Prostate gland (tissue), 2 donors: ENCODE data around the gene LRRC1. TPM values are rescaled to one million over a fixed set of nuclear protein-coding genes. Genes with fewer than 3 reads are reported as not detected.
A peak's percentile ranks its signal among the peaks of the same experiment; 100 is the strongest.

Source experiments
- DNase-seq: peaks from one replicate; pipeline ENCODE4 v3.0.0-alpha.2; 2019; ENCODE audit warnings: low spot score
- H3K27ac ChIP-seq, 2 donors: fragments of 200-600 bp; sonication (generic); 2 replicates each; pipeline ENCODE4 v1.5.1; 2017 to 2019
- H3K27me3 ChIP-seq: fragments of 200-600 bp; sonication (generic); replicated peaks from 2 replicates; pipeline ENCODE4 v1.5.1; 2019; ENCODE audit not compliant: insufficient read depth
- H3K36me3 ChIP-seq, 2 donors: fragments of 200-600 bp; sonication (generic); 1 replicate in 1 of 2; 2 replicates in 1 of 2; pipeline versions ENCODE4 v1.5.1 to v1.8.1; 2017 to 2019
- H3K4me1 ChIP-seq: fragments of 200-600 bp; sonication (generic); replicated peaks from 2 replicates; pipeline ENCODE4 v1.5.1; 2019
- H3K4me3 ChIP-seq, 2 donors: fragments of 200-600 bp; sonication (generic); 2 replicates each; pipeline ENCODE4 v1.5.1; 2017 to 2019
- H3K9me3 ChIP-seq: fragments of 200-600 bp; sonication (generic); 2 replicates; pipeline ENCODE4 v1.5.1; 2017
- POLR2A ChIP-seq: fragments of 450-650 bp; IDR thresholded peaks from one replicate; pipeline ENCODE4 v1.6.1; 2016; ENCODE audit warnings: antibody characterized with exemption, mild to moderate bottlenecking
- POLR2AphosphoS5 ChIP-seq: sonication (generic); formaldehyde crosslinking; IDR thresholded peaks from one replicate; pipeline ENCODE4 v1.6.1; 2017; ENCODE audit warnings: antibody characterized with exemption
- WGBS: methylation state at CpG from one replicate; pipeline ENCODE4 v1.1.5; 2018; 5-methylcytosine and 5-hydroxymethylcytosine counted together
- intact Hi-C: fragments of 100-400 bp; cut with DNase I; formaldehyde crosslinking; loops from one replicate; pipeline ENCODE4 v1.14.2; 2022
- total RNA-seq, 2 donors: library from RNA; depleted of rRNA; stranded (reverse); fragments of >200 nt; gene quantifications; one replicate each; pipeline ENCODE4 v1.1.0, GENCODE V29; 2016
- TF ChIP-seq, protein P1 (sequence below), 4 experiments: fragments of 200-600 bp in 2 of 4; fragments of 450-650 bp in 2 of 4; sonication (generic) in 2 of 4; IDR thresholded peaks; 1 replicate in 3 of 4; 2 replicates in 1 of 4; pipeline ENCODE4 v1.5.1; 2016 to 2019; ENCODE audit warnings: antibody characterized with exemption in 4 of 4, mild to moderate bottlenecking in 2 of 4, moderate library complexity in 2 of 4

LRRC1 gene
- total RNA-seq, 2 donors from 2014 or later: 25.0 to 25.6 TPM

DNA sequence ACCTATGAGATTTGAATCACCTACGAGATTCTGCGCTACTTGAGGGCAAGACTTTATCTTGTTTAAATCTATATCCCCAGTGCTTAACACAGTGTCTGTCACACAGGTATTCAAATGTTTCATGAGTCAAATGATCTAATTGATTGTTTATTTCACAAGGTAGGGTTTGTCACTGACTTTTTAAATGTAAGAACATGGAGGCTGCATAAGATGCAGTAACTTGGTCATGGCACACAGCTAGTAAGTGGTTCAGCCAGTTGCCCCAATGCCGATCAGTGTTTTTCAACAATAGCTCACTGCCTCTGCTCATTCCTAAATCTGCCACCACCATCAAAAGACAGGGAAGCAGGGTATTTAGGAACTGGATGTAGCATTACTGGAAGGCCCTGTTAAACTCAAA, 42.4 kb upstream of the LRRC1 start:
- no peak for DNase-seq
- TF ChIP-seq, protein P1, sequence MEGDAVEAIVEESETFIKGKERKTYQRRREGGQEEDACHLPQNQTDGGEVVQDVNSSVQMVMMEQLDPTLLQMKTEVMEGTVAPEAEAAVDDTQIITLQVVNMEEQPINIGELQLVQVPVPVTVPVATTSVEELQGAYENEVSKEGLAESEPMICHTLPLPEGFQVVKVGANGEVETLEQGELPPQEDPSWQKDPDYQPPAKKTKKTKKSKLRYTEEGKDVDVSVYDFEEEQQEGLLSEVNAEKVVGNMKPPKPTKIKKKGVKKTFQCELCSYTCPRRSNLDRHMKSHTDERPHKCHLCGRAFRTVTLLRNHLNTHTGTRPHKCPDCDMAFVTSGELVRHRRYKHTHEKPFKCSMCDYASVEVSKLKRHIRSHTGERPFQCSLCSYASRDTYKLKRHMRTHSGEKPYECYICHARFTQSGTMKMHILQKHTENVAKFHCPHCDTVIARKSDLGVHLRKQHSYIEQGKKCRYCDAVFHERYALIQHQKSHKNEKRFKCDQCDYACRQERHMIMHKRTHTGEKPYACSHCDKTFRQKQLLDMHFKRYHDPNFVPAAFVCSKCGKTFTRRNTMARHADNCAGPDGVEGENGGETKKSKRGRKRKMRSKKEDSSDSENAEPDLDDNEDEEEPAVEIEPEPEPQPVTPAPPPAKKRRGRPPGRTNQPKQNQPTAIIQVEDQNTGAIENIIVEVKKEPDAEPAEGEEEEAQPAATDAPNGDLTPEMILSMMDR (IDR thresholded peaks at IDR 0.05): no peak
- no peak for TF ChIP-seq POLR2AphosphoS5
- TF ChIP-seq POLR2A: no peak
- H3K4me1 ChIP-seq: no peaks in the 10 kb centered on the region
- H3K36me3 ChIP-seq: no peaks in the 10 kb centered on the region
- intact Hi-C loops: no loop called here
- peak overlapping the region in 1 of 2 donors; percentile 6 for H3K27ac ChIP-seq
- H3K4me3 ChIP-seq: no peak overlapping the region
- H3K9me3 ChIP-seq: no peaks in the 10 kb centered on the region
- H3K27me3 ChIP-seq: no peaks in the 10 kb centered on the region
- WGBS: 93% methylated on average over 3 of the region's 3 CpGs

DNA sequence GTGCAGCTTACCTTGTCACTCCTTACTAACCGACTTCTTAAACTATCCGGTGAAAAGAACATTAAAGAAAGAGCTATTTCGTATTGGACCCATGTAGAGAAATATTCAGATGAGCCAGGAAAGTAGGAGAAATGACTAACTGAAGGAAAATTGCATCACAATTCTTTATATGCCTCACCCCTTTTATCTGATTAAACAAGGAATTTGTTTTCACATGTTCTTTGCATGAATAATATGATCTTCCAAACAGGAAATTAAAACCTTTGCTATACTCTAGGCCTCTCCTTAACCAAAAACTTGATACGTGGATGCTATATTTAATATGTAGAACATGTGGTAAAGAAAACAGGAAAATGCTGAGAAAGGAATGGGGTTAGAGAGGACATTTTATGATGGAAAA, 41.9 kb upstream of the LRRC1 start:
- Histone ChIP-seq H3K27ac (peak overlapping the region in 1 of 2 donors; percentile 6), H3K4me3 (no peak overlapping the region), H3K36me3 (no peaks in the 10 kb centered on the region), H3K27me3 (no peaks in the 10 kb centered on the region), H3K4me1 (no peaks in the 10 kb centered on the region), H3K9me3 (no peaks in the 10 kb centered on the region)
- TF ChIP-seq POLR2AphosphoS5: peak; percentile 49
- TF ChIP-seq, protein P1 (IDR thresholded peaks at IDR 0.05): no peak
- WGBS: 69% methylated on average over 4 of the region's 4 CpGs
- intact Hi-C loops: no loop called here
- no peak for DNase-seq

DNA sequence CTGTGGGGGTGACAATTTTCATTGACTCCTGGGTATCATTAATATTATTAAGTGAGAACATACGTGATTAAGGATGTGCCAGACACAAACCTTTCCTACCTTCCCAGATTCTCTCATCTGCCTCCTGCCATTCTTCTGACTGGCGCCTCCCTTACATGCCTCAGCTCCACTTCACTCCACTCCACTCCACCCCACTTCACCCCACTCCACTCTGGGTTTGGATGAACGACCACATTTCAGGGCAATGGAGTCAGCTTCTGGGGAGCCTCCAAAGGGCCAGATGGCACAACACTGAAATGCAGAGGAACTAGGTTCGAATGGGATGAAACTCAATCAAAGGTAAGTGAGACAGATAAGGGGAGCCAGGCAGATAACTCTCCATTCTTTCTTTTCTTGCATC, 40.5 kb upstream of the LRRC1 start:
- no peak for TF ChIP-seq POLR2A
- TF ChIP-seq, protein P1 (IDR thresholded peaks at IDR 0.05): no peak
- no peak for TF ChIP-seq POLR2AphosphoS5
- WGBS: 92% methylated on average over 4 of the region's 4 CpGs
- no peak for DNase-seq
- H3K4me3 ChIP-seq: no peak overlapping the region
- no peaks in the 10 kb centered on the region for H3K4me1 ChIP-seq
- H3K27ac ChIP-seq: no peak overlapping the region
- no peaks in the 10 kb centered on the region for H3K27me3 ChIP-seq
- intact Hi-C loops: no loop called here
- no peaks in the 10 kb centered on the region for H3K36me3 ChIP-seq
- no peaks in the 10 kb centered on the region for H3K9me3 ChIP-seq

GRCh38 chr6:53756396-53756795, 38.4 kb upstream of the LRRC1 start:
- no peak for TF ChIP-seq POLR2A
- TF ChIP-seq, protein P1 (IDR thresholded peaks at IDR 0.05): no peak
- no peak for TF ChIP-seq POLR2AphosphoS5
- Histone ChIP-seq H3K4me3 (no peak overlapping the region), H3K4me1 (no peaks in the 10 kb centered on the region), H3K27ac (no peak overlapping the region), H3K27me3 (no peaks in the 10 kb centered on the region), H3K36me3 (no peaks in the 10 kb centered on the region), H3K9me3 (no peaks in the 10 kb centered on the region)
- WGBS: 97% methylated on average over 3 of the region's 3 CpGs
- no peak for DNase-seq
- intact Hi-C loops: no loop called here

- intact Hi-C loops: no loop called here
- TF ChIP-seq POLR2A (no peak), POLR2AphosphoS5 (no peak)
- TF ChIP-seq, protein P1 (IDR thresholded peaks at IDR 0.05): no peak
- Histone ChIP-seq H3K9me3 (no peaks in the 10 kb centered on the region), H3K4me1 (no peaks in the 10 kb centered on the region), H3K36me3 (no peaks in the 10 kb centered on the region), H3K4me3 (no peak overlapping the region), H3K27ac (no peak overlapping the region), H3K27me3 (no peaks in the 10 kb centered on the region)
- 65% methylated on average over 1 of the region's 1 CpG for WGBS
- no peak for DNase-seq
Measured at GRCh38 chr6:53758496-53758895, 36.3 kb upstream of the LRRC1 start.
